Jurkat, Clone E6-1 (cell line): ENCODE measurements around the gene LTF.

Experiments
- DNase-seq: peaks from one replicate; pipeline ENCODE4 v3.0.0-alpha.2; 2011; ENCODE audit warnings: low read depth, low spot score
- H3K4me3 ChIP-seq: 2 replicates; pipeline ENCODE4 v1.5.1; 2011; ENCODE audit warnings: mild to moderate bottlenecking, low read length, control low read depth, moderate library complexity

LTF gene

GRCh38 chr3:46423588-46423987 is 41.1 kb downstream of the LTF start:
- DNase-seq: no peak
- H3K4me3 ChIP-seq: no peak overlapping the region

- H3K4me3 ChIP-seq: no peak overlapping the region
- no peak for DNase-seq
Observed at GRCh38 chr3:46422617-46423016, 42.1 kb downstream of the LTF start.

GRCh38 chr3:46420931-46421330 is 43.8 kb downstream of the LTF start:
- no peak overlapping the region for H3K4me3 ChIP-seq
- no peak for DNase-seq

GRCh38 chr3:46419816-46420215 is 44.9 kb downstream of the LTF start:
- no peak overlapping the region for H3K4me3 ChIP-seq
- DNase-seq: no peak

GRCh38 chr3:46417841-46418611 is 46.7 kb downstream of the LTF start:
- no peak for DNase-seq
- no peak overlapping the region for H3K4me3 ChIP-seq

GRCh38 chr3:46416811-46417510 is 47.7 kb downstream of the LTF start:
- no peak overlapping the region for H3K4me3 ChIP-seq
- DNase-seq: no peak

- DNase-seq: peak; percentile 42
- H3K4me3 ChIP-seq: no peak overlapping the region
Observed at GRCh38 chr3:46416125-46416810, 48.4 kb downstream of the LTF start.

- H3K4me3 ChIP-seq: no peak overlapping the region
- DNase-seq: no peak
Observed at GRCh38 chr3:46414739-46415138, 50.0 kb downstream of the LTF start.

- DNase-seq: no peak
- no peak overlapping the region for H3K4me3 ChIP-seq
Observed at GRCh38 chr3:46413951-46414350, 50.8 kb downstream of the LTF start.

GRCh38 chr3:46412786-46413298 is 51.9 kb downstream of the LTF start:
- H3K4me3 ChIP-seq: no peak overlapping the region
- no peak for DNase-seq

GRCh38 chr3:46411271-46411670 is 53.4 kb downstream of the LTF start:
- no peak overlapping the region for H3K4me3 ChIP-seq
- no peak for DNase-seq

GRCh38 chr3:46410669-46411068 is 54.0 kb downstream of the LTF start:
- H3K4me3 ChIP-seq: no peak overlapping the region
- no peak for DNase-seq

GRCh38 chr3:46409739-46410489 is 54.8 kb downstream of the LTF start:
- H3K4me3 ChIP-seq: no peak overlapping the region
- peak; percentile 66 for DNase-seq

- H3K4me3 ChIP-seq: no peak overlapping the region
- DNase-seq: no peak
Observed at GRCh38 chr3:46408853-46409252, 55.9 kb downstream of the LTF start.

- no peak for DNase-seq
Observed at GRCh38 chr3:46407970-46408369, 56.7 kb downstream of the LTF start.

GRCh38 chr3:46406788-46407611 is 57.7 kb downstream of the LTF start, which contains the start of the genes CCR5AS and CCRL2:
TSS of gene CCR5AS (minus strand) at chr3:46407066.
TSS of gene CCRL2 (plus strand) at chr3:46407259. CDS start at chr3:46408080, 821 bp downstream.
- peak within 1 kb of the TSS; percentile 58 for H3K4me3 ChIP-seq
- peak; percentile 66 for DNase-seq

More at GRCh38 chr3:46407970-46408369, 56.7 kb downstream of the LTF start:
- peak overlapping the region; percentile 58 for H3K4me3 ChIP-seq

GRCh38 chr3:46406443-46406787 is 58.3 kb downstream of the LTF start:
- DNase-seq: no peak
- H3K4me3 ChIP-seq: peak overlapping the region; percentile 58; the same call in 1 of the 2 replicates

- H3K4me3 ChIP-seq: no peak overlapping the region
- DNase-seq: no peak
Observed at GRCh38 chr3:46405301-46406019, 59.2 kb downstream of the LTF start.
